Myocyte (in vitro differentiated cells): ENCODE data around the gene DST. TPM values are rescaled to one million over a fixed set of nuclear protein-coding genes. Genes with fewer than 3 reads are reported as not detected.
"Not testable (repeated sequence)": the region's sequence is repeated elsewhere in the genome, so short reads cannot be mapped to it uniquely, and the experiment has no call there.

Experiments used
- DNase-seq: peaks from one replicate; pipeline ENCODE4 v3.0.0-alpha.2; 2012; ENCODE audit warnings: low read depth
- total RNA-seq: library from RNA; depleted of rRNA; stranded (reverse); fragments of >200 nt; gene quantifications from 2 replicates; pipeline ENCODE4 v1.2.3, GENCODE V29; 2014

Gene DST
- total RNA-seq, 1 donor from 2014 or later: 500 TPM

DNA sequence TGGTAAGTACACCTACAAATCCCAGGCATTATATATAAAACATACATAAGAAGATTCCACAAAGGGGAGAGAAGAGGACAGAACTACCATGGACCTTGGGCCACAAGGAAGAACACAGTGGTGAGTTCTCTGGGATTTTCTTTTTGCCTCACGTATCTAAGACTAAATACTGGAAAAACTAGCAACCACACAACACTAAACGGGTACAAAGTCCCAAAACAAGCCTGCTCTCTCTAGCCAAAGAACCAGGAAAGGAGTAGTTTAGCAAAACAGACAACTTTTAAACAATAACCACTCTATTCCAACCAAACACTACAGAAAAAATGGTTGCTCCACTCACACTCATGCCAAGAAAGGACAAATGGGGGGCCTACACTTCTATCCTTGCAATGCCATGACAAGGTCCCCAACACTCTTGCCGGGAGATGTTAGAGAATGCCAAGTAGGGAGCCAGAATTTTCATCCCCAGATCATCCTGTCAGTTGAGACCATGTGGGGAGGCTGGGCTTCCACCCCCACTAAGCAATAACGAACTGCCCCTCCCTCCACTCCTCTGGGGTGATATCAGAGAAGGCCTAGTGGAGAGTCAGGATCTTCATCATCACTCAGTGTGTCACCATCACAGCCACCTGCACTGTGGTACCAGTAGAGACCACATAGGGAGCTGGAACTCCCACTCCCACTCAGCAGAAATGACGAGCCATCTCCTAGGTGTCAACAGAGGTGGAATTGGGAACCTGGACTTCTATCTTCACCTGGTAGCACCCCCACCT, 123.5 kb downstream of the DST start:
- DNase-seq: no peak

DNA sequence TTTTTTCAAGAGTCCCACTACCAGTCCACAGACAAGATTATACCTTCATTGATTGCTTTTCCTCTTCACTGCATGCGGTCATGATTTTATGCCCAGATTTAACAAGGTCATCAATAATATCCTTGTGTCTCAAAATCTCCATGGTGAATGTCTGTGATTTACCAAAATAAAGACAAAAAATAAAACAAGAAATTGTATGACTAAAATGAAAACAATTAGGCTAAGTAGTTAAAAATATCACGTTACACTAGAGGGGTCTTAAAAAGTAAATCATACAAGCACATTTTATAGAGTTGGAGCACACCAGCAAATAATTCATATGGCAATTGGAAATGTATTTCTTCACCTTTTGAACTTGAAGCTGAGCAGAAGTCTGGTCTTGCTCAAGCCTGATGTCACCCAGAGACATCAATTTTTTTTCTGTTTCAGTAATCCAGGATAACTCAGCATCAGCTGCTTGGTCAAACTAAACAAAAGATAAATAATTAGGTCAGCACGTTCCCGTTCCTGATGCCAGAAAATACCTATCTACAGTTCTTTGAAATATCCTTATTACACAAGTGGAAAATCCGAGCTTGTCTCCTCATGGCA, 125.4 kb downstream of the DST start:
- DNase-seq: no peak

DNA sequence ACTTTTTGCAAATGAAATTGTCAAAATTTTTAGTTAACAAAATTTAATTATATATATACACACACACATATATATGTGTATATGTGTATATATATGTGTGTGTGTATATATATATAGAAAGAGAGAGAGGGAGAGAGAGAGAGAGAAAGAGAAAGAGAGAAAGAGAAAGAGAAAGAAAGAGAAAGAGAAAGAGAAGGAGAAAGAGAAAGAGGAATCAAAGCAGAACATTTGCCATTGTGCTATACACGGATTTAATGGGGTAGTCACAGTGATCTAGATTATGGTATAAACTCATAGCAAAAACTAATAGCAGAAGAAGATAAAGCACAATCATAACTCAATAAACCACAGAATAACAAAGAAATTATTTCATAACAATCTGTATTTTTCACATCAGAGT, 126.7 kb downstream of the DST start:
- DNase-seq: no peak

DNA sequence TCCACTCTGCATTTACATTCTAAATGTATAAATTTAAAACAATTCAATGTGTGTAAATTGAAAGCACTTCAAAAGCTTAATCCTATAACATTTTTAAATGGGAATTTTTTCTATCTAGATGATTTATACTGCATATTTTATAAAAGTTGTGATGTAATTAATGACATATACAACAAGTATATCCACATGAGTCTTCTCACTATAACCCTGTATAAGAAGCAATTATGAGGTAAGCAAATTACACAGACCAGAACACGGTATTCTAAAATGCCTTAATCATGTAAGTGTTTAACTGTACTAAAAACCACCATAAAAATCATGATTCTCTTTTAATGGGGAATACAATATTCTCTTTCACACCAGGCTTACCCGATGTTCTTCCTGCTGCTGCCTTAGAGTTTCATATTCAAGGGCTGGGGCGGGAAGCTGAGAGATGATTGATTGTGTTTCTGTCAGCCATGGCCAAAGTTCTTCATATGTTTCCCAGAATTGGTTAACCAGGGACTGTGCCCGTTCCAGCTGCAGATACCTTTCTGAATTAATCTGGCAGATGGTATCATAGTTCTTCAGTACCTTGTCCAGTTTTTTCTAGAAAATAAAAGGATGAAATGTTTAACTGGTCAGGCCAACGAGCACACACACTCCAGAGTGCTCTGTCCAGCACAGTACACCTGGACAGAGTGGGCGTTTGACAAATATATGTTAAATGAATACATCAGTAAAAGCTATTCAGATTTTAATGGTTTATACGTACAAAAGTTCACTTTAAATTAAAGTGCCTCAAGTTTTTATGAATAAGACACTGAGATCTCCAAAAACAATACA, 127.4 kb downstream of the DST start:
- no peak for DNase-seq

DNA sequence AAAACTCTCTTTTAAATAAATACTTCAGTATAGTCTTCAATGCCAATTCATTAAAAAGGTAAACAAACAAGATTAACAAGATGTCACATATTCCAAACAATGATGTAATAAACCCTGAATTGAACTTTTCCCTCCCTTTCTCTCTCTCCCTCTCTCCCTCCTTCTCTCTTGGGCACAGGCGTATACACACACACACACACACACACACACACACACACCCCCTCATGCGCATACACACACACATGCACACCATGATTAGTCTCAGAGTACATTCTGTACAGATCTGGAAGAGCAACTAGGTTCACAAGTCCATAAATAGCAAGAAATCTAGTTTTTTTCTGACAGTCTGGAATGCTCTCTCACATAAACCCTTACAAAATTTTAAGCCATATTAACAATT, 128.3 kb downstream of the DST start:
- no peak for DNase-seq

DNA sequence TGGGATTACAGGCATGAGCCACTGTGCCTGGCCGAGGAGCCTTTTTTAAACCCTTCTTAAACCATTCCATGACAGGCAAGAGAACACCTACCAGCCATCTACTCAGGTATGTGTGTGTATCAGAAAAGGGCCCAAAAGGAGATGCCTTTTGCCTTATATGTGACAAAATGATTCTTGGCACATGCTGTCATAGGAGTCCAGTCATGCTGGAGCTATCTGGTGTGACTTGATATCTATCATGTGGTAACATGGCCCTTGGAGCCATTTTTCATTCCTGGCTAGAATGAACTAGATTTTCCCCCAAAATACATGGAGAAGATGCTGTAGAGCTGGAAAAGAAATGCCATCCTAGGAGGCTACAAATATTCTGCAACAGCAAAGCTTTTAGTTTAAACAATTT, 129.1 kb downstream of the DST start:
- no peak for DNase-seq

DNA sequence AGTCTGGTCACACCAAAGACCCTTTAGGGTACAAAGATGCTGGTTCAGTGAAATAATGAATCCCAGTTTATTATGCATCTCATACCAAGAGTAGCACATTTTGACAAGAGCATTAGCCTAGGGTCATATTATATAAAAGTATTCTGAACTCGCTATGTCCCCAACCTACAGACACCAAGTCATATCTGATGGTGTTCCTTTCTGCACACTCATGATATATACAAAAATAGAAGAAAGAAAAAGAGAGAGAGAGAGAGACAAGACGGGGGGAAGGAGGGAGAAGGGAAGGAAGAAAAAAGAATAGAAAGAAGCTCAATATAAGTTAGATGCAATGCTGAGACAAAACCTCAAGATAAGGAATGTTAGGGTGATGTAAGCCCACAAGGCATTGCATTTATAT, 131.1 kb downstream of the DST start:
- no peak for DNase-seq

DNA sequence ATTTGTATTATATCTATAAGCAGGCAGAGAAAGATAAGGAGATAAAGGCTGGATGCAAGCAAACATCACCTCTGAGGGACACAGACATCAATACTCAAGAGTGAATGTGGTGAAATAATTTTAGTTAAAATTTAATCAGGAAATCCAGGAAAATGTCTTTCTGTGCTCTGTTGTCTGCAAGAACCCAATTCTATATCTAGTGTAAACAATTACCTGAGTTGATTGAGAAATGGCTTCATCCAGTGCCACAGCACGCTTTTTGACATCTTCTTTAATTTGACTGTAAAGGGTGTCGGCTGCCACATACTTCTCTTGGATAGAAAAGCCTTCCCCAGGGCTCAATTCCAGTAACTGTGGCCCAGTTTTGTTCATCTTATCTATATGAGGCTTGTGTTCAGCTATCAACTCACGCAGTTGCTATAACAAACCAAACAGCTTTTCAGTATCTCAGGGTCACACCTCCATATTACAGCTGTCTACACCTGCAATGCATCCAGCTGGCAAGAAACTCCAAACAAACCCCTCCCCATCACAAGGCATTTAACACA, 131.6 kb downstream of the DST start:
- no peak for DNase-seq

DNA sequence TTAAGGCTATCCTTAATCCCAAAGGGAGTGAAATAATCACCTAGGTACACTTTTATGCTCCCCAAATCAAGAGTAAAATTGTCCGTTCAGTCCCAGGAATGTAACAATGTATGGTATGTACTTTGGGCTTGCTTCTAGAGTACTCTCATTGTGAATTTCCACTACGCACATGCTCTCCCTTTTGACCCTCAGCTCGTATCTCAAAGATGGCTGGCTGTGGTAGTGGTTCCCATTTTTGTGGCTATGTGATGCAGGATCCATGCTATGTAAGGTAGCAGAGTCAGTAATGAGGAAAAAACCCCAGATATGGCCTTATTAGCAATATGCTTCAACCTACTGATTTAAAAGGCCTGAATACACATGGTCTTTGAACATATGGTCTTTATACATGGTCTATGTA, 133.7 kb downstream of the DST start:
- DNase-seq: no peak

DNA sequence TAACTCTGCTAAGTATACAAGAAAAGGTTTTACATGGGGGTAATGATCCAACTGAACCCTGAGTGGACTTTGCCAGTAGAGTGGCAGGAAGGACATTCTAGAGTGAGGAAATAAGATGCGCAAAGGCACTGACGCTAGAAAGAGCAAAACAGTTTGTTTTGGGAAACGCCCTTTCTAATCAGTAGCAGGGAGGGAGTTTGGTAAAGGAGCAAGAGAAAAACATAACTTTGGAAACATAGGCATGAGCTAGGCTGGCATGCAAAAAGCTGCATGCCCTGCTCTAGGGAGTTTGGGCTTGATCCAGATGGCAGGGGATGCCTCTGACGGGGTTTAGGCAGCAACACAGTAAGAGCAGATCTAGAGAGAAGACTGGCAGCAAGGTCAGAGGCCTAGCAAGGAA, 135.2 kb downstream of the DST start:
- no peak for DNase-seq

DNA sequence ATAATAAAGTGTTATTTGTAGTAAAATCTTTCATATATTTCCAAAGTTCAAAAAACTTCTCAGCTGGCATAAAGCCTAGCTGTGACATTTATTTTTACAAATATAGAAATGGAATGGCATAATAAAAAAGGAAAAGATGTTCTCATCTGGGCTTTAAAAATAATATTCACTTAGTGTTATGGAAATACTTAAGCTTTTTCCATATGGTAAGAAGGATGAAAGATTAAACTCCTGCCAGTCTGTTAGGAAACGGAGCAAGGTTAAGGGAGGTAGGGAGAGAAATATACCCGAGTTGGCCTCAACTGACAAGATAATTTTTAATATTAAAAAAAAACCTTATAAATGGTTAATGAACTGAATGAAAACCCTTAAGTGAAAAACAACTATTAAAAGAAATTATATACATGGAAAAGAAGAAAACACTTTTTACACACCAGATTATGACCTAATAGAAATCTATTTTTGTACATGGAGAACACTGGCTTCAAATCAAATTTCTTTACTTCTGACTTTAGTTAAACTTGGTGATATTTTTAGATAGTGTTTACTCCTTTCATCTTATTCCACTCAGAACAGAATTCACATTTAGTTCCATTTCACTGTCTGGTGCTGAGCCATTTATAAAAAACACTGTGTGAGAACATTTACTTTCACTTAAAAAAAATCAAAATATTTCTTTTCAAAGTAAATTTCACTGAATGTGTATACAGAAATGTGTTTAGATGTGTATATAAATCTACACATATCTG, 137.0 kb downstream of the DST start:
- DNase-seq: no peak

DNA sequence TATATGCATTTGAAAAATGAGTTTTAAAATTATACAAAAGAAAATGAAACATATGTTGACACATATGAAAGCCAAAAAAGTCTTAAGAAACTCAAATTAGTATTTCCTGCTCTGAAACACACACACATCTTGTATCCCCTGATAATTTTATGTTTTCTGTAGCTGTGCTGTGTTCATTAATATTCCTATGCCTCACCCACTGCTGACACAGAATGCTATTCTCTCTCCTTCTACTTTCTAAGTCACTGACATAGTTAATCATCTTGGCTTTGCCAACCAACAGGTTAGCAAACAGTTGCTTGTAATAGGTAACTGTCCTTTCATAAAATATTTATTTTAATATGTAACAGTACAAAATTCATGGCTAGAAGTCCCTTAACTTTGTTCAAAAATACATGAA, 140.7 kb downstream of the DST start:
- no peak for DNase-seq

DNA sequence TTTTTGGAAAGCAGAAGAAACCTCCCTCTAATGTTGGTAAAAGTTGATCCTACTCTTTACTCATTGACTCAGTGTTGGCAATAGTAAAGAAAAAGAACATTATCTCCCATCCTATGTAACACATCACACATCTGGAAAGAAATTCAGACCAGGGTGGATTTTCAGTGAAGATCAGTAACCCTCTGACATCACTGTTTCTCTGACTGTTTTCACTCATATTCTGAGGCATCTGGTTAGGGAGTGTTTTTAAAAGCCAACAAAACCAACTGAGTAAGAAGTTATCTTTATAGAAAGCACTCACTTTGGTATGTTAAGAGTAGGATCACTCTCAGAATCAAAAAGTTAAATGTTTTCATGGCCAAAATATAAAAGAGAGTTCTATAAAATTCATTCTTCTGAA, 143.6 kb downstream of the DST start:
- DNase-seq: no peak

DNA sequence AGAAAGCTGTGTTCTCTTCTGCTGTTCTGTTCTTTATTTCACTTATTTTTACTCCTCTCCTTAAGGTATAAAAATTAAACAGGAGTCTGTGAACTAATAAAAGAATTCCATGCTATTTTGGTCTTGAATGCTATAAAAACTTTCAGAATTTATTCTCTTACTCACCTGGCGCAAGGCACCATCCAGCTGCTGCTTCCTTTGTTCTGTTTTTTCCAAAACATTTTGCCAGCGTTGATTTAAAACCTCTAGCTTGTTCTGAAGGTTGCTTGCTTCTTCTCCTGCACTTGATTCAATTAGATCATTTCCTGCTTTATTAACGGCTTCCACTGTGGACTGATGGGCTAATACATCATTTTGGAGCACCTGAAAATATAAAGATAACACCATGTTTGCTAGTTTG, 145.0 kb downstream of the DST start:
- DNase-seq: no peak

DNA sequence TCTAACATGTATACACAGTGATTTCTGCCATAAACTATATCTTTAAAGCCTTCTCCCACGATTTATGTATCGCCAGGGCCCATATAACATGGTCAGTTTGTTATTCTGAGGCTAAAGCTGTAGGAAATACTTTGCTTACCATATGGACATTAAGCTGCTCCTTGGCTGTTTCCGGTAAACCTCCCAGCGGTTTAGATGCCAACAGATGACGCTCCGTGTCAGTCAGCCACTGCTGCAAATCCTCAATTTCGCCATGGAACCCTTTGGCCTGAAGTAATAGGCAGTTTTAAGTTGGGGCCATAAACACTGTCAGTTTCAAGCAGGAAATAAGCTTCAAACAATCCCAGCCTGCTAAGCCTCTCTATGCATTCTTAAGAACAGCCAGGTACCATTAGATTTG, 145.4 kb downstream of the DST start:
- DNase-seq: no peak

DNA sequence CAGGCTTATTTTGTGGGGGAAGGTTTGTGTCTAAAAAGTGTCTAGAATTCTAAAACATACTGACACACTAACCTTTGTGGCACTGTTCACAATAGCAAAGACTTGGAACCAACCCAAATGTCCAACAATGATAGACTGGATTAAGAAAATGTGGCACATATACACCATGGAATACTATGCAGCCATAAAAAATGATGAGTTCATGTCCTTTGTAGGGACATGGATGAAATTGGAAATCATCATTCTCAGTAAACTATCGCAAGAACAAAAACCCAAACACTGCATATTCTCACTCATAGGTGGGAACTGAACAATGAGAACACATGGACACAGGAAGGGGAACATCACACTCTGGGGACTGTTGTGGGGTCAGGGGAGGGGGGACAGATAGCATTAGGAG, 146.0 kb downstream of the DST start:
- DNase-seq: not testable (repeated sequence)

DNA sequence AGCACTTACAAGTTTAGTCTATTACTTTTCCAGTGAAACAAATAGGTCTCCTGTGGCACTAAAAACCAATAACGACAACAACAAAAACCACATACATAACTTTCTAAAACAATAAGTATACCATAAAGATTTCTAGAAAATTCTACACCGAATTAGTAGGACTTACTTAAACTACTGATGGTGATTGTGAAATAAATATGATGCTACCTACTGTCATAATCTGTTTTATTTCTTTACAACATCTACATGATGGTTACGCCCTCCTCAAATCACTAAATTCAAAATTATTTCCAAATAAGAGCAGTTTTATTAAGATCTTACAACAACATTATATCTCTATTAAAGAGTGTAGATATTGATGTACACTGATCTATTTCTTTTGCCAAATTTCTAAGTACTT, 147.0 kb downstream of the DST start:
- DNase-seq: no peak

DNA sequence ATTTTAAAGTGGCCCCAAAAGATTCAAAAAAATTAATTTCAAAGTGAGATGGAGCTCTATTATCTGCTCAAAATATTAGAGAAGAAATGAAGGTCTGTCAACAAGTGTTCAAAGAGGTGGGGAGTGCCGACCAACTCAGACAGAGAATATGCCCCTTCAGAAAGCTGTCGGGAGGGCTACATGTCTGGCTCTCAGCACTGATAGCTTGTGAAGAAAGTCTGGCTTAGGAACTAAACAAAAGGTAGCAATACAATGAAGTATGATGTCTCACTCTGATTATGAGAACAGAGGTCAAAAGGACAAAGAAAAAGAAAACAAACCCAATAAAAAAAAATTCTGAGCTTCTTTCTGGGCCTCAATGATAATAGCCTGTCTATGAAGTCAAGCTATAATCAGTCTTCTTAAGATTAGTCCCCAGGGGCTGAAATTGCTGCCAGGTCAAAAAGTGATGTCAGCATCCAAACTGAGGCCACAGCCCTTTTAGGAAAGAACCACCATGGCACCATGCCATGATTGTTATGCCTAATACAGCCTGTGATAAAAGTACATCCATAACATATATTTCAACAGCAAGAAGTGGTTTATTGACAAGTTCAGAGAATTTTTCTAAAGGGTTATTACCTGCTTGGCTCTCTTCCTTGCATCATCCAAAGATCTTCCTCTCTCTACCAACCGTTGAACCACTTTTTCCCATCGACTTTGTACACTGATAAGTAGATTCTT, 150.9 kb downstream of the DST start:
- peak; percentile 80 for DNase-seq

DNA sequence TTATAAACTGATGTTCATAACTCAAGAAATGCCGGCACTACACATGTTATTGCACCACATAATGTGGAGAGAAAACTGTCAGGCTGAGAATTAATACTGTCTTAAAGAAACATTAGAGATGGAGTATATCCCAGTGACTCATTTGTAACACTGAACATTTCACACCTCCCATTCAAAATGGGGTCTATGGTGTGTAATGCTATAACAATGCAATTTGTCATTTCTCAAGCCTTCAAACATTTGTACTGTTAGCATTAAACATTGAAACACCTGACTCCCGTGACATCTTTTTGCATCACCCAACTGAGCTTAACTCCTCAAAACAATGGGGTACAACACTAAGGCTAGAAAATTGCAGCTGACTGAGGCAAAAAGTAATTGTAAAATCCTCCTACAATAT, 151.7 kb downstream of the DST start:
- DNase-seq: no peak

DNA sequence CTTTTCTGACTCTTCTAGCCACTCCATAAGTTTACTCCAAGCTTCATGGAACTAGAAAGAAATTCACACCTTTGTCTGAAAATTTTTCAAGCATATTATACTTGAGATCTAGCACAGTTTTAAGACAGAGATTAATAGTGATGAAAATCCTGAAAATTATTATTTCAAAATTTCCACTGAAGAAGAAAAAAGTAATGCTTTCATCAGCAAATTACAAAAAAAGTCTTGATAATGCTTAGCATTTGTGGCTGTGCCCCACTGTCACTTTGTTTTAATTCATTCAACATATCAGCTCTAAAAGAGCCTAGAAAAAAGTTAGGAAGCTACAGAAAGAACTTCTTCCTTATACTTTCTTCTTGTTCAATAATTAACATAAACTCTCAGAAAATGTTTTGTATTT, 153.1 kb downstream of the DST start:
- DNase-seq: no peak

DNA sequence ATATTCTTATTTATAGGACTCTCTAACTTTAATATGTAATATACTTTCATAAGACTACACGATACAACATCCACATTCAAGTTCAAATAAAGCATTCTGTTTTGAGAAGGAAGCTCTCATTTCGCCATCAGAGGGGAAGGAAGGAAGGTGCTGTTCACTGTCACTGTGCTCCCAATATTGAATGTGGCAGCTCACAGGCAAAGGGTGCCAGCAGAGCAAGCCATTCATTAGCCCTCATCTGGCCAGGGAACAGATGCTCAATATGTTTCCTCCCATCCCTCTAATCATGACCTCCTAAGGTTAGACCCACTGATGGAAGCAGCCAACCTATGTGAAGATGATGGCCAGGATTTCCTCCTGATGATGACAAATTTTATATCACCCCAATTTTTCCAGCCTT, 154.4 kb downstream of the DST start:
- DNase-seq: no peak
